Mononuclear cell (primary cell): ENCODE data around the gene RBMS1. TPM values are rescaled to one million over a fixed set of nuclear protein-coding genes. Genes with fewer than 3 reads are reported as not detected.

ENCODE experiments used
- H3K27me3 ChIP-seq: 2 replicates; pipeline ENCODE4 v1.6.0; 2011; ENCODE audit warnings: low read length, control low read depth; ENCODE audit not compliant: insufficient read depth
- H3K4me1 ChIP-seq: 2 replicates; pipeline ENCODE4 v1.5.1; 2011; ENCODE audit warnings: mild to moderate bottlenecking, low read length, control low read depth; ENCODE audit not compliant: insufficient read depth
- H3K4me3 ChIP-seq: 2 replicates; pipeline ENCODE4 v1.5.1; 2011; ENCODE audit warnings: mild to moderate bottlenecking, low read length, moderate library complexity
- H3K9me3 ChIP-seq: 2 replicates; pipeline ENCODE4 v1.5.1; 2011; ENCODE audit warnings: low read depth, mild to moderate bottlenecking, control low read depth, low read length
- total RNA-seq: library from RNA; depleted of rRNA; stranded (reverse); fragments of >200 nt; gene quantifications from one replicate; pipeline ENCODE4 v1.2.3, GENCODE V29; 2012

The RBMS1 gene
- total RNA-seq, 1 donor: 76.3 TPM

GRCh38 chr2:160255408-160255807 is 238.2 kb downstream of the RBMS1 start:
- no peaks in the 10 kb centered on the region for H3K4me1 ChIP-seq

GRCh38 chr2:160254189-160254762 is 239.3 kb downstream of the RBMS1 start:
- no peaks in the 10 kb centered on the region for H3K4me1 ChIP-seq
- no peak overlapping the region for H3K4me3 ChIP-seq
- no peaks in the 10 kb centered on the region for H3K27me3 ChIP-seq
- H3K9me3 ChIP-seq: no peaks in the 10 kb centered on the region

More at GRCh38 chr2:160255408-160255807, 238.2 kb downstream of the RBMS1 start:
- Histone ChIP-seq H3K4me3 (no peak overlapping the region), H3K9me3 (no peaks in the 10 kb centered on the region), H3K27me3 (no peaks in the 10 kb centered on the region)

DNA sequence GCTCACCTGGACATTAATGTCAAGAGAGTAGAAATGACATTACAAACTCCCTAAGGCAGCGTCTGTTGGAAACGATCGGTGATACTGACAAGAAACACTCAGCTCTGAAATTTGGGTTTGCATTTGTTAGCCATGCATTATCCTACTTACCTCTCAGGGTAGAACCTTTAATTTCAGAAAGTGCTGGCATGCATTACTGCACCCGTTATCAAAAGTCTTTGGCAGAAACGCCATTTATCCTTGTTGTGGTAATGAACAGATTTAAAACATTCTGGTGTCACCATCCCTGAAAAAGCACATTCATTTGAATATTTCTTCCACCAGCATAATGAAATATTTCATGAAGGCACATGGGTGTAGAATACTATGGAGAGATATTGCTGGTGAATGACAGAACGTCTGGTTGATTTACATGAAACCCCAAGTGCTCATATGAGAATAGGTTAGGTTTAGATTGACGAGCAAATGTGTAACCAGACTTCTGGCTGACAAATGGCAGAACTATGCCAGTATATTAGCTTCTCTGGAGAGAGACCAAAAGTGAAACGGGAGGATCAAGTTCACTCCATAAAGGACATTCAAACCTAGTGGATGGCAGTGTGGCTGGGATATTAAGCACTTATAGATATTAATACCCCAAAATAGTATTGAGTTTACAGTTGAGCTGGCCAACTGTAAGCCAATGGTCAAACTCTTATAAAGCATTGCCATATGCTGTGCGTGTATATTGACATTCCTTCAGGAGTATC is 240.0 kb downstream of the RBMS1 start:
- Histone ChIP-seq H3K9me3 (no peaks in the 10 kb centered on the region), H3K4me1 (no peaks in the 10 kb centered on the region), H3K4me3 (no peak overlapping the region), H3K27me3 (no peaks in the 10 kb centered on the region)

DNA sequence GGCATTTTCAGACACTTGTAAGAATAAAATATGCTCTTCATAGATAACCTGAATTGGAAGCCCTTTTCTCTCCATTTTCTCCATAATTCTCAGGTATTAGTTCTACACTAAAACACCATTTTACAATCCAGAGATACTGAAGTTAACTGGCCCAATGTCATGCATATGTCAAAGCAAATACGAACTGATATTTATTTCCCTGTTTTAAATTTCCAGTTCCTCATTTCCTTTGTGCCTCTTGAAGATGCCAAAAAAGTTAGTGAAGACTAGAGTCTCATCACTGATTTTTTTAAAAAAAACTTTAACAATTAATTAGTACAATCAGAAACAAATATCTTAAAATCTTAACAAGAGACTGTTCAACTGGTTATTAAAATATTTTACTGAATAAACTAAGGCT is 240.7 kb downstream of the RBMS1 start:
- H3K27me3 ChIP-seq: no peaks in the 10 kb centered on the region
- H3K4me3 ChIP-seq: no peak overlapping the region
- H3K4me1 ChIP-seq: no peaks in the 10 kb centered on the region
- no peaks in the 10 kb centered on the region for H3K9me3 ChIP-seq

DNA sequence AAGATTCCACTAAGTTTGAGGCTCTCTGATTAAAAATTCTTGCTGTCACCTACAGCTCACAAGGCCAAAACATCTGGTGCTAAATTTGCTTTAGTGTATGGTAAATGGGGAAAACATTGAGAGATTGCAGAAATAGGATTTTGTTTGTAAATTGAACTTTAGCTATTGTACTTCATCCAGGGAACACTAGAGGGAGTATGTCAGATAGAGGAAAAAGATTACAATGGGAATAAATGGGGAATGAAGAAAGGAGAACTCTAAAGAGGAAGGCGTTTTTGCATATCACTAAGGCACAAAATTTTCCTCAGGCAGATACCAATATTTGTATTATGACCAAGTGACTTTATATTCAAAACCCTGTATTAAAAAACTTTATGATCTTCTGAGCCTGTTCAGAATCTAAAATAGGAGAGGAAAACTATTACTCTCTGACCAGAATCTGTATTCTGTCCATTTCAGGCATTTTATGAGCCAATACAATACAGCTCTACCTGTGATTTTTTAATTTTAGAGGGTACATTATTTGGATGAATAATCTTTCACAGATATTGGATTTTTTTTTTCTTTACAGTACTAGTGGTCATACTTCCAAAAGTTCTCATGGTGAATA is 241.2 kb downstream of the RBMS1 start:
- H3K4me3 ChIP-seq: no peak overlapping the region
- no peaks in the 10 kb centered on the region for H3K4me1 ChIP-seq
- H3K9me3 ChIP-seq: no peaks in the 10 kb centered on the region
- no peaks in the 10 kb centered on the region for H3K27me3 ChIP-seq

GRCh38 chr2:160251569-160251968 is 242.0 kb downstream of the RBMS1 start:
- H3K4me3 ChIP-seq: no peak overlapping the region
- no peaks in the 10 kb centered on the region for H3K9me3 ChIP-seq
- H3K27me3 ChIP-seq: no peaks in the 10 kb centered on the region
- H3K4me1 ChIP-seq: no peaks in the 10 kb centered on the region

- H3K27me3 ChIP-seq: no peaks in the 10 kb centered on the region
- no peaks in the 10 kb centered on the region for H3K4me1 ChIP-seq
- no peak overlapping the region for H3K4me3 ChIP-seq
- no peaks in the 10 kb centered on the region for H3K9me3 ChIP-seq
Observed at GRCh38 chr2:160249876-160250275, 243.7 kb downstream of the RBMS1 start.

GRCh38 chr2:160247296-160248035 is 246.1 kb downstream of the RBMS1 start:
- no peaks in the 10 kb centered on the region for H3K4me1 ChIP-seq
- no peak overlapping the region for H3K4me3 ChIP-seq
- H3K27me3 ChIP-seq: no peaks in the 10 kb centered on the region
- no peaks in the 10 kb centered on the region for H3K9me3 ChIP-seq

DNA sequence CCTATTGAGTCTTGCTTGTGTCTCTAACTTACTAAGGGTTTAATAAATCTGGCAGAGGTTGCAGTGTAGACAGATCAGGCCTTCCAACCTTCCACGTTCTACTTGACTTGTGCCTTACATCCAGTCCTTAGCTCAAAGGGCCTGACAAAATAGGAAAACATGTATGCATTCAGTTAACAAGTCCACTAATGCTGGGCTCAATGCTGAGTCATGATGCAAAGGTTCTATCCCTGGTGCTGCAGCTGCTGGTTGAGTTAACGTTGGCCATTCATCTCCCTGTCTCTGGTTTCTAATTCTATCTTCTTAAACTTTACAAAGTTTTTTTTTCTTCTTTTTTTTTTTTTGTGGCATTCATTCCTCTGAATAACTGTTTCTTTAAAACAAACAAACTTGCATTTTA is 247.3 kb downstream of the RBMS1 start:
- H3K4me1 ChIP-seq: no peaks in the 10 kb centered on the region
- H3K4me3 ChIP-seq: no peak overlapping the region
- no peaks in the 10 kb centered on the region for H3K27me3 ChIP-seq
- H3K9me3 ChIP-seq: no peaks in the 10 kb centered on the region

DNA sequence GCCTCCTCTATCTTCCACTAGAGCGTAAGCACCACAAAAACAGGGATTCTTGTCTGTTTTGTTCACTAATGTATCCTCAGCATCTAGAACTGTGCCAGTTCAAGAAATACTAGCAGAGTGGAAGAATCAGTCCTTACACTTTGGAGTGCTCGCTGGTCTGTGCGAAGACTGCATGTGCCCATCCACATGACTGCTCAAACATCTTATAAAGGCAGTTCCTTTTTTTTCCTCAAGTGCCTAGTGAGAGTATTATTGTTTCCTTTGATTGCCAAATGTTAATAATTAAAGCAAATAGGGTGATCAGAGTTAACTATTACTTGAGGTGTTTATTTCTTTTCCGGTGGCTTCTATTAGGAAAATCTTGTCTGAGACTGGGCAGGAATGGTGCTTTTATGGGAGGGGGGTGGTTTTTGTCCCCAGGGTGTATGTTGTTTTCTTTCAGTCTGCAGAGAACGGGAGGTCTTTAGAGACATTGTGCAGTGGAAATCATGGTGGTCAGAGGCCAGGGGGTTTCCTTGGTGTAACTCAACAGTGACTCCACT is 247.9 kb downstream of the RBMS1 start:
- Histone ChIP-seq H3K4me3 (no peak overlapping the region), H3K9me3 (no peaks in the 10 kb centered on the region), H3K27me3 (no peaks in the 10 kb centered on the region), H3K4me1 (no peaks in the 10 kb centered on the region)

DNA sequence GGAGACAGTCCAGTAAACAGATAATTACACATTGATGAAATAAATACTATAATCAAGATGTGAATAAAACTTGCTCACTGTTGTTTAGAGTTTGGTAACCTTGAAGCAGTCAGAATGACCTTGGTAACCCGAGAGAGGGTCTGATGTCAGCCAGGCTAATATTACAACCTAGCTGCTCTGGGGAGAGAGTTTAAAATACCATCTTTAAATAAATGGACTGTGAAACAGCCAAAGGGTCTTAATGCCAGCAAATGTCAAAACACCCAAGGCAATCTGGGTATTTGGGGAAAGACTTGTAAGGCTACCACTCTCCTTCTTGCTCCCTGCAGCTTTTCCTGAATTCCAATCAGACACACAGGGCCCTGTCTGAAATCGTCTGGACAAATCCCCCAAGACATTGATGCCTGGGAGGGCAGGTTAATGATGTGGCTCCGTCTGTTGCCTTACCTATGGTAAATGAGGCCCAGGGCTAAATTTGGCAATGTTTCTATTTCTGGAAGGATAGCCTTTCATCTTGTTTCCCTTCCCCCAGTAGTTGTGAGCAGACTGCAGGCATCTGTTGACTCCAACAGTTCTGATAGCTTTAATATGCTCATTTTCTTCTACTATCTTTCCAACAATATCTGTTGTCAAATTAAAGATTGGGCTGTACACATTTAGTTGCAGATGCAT is 250.6 kb downstream of the RBMS1 start:
- H3K4me3 ChIP-seq: no peak overlapping the region
- H3K4me1 ChIP-seq: no peaks in the 10 kb centered on the region
- H3K27me3 ChIP-seq: no peaks in the 10 kb centered on the region
- no peaks in the 10 kb centered on the region for H3K9me3 ChIP-seq

GRCh38 chr2:160241251-160242137 is 252.1 kb downstream of the RBMS1 start:
- Histone ChIP-seq H3K27me3 (no peaks in the 10 kb centered on the region), H3K4me3 (no peak overlapping the region), H3K9me3 (no peaks in the 10 kb centered on the region)

DNA sequence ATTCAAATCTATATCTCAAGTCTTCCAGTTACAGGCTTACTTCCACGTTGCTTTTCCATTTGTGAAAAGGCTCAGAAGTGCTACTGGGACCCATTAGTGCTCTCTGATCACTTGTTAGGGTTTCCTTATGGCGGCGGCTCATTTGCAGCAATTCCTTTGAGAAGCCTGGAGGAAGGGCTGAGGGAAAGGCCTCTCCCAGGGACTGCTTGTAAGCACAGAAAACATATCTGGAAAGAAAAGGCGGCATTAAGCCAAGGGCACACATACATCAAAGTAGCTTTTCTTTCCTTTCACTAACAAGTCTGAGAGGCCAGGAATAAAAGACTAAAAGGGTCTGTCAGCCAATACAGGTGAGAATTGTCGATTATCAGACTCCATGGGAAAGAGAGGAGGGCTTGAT is 254.2 kb downstream of the RBMS1 start:
- Histone ChIP-seq H3K27me3 (no peaks in the 10 kb centered on the region), H3K4me1 (no peaks in the 10 kb centered on the region)

More at GRCh38 chr2:160241251-160242137, 252.1 kb downstream of the RBMS1 start:
- H3K4me1 ChIP-seq: no peaks in the 10 kb centered on the region

GRCh38 chr2:160238392-160238791 is 255.2 kb downstream of the RBMS1 start:
- Histone ChIP-seq H3K9me3 (no peaks in the 10 kb centered on the region), H3K4me3 (no peak overlapping the region), H3K4me1 (no peaks in the 10 kb centered on the region), H3K27me3 (no peaks in the 10 kb centered on the region)

More for the DNA sequence above, 254.2 kb downstream of the RBMS1 start:
- H3K9me3 ChIP-seq: no peaks in the 10 kb centered on the region
- H3K4me3 ChIP-seq: no peak overlapping the region
